ENCODE measurements around the gene KCNJ16.

The KCNJ16 gene

GRCh38 chr17:70132505-70132904 is 57.5 kb downstream of the KCNJ16 start:
- DNase-seq, result no peak

DNA sequence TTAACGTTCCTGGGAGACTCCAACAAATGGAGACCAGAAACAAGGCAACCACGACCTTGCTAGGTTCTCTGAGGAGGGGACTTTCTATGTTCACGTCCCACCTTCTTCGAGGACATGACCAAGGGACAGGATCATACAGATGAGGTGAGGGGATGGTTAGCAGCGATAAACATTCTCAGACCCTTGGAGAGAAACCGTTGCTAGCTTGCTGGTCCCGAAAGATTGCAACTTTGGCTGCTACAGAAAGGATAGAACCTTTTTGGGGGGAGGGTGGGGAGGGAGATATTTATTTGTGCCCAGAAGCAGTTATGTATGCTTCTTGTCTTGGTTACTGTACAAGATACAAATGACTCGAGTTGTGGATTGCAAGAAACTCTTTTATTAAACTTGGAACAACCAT is 59.0 kb downstream of the KCNJ16 start:
- no peak for DNase-seq

DNA sequence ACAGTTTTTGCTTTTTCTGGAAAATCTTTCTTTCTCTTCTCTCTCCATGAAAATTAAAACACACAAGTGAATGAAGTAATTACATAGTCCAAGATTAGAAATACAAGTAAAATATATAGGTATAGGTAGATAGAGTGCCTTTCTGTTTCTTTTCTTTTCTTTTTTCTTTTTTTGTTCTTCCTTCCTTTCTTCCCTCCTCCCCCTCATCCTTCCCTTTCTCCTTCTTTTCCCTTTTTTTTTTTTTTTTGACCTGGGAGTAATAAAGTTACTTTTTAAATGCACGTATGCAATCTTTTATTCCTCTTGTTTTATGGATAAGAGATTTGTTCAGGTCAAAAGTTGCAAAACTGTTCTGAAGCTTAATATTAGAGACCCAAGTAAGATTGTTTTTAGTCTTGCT is 59.8 kb downstream of the KCNJ16 start:
- no peak for DNase-seq

- no peak for DNase-seq
Measured at GRCh38 chr17:70136131-70136530, 61.1 kb downstream of the KCNJ16 start.

DNA sequence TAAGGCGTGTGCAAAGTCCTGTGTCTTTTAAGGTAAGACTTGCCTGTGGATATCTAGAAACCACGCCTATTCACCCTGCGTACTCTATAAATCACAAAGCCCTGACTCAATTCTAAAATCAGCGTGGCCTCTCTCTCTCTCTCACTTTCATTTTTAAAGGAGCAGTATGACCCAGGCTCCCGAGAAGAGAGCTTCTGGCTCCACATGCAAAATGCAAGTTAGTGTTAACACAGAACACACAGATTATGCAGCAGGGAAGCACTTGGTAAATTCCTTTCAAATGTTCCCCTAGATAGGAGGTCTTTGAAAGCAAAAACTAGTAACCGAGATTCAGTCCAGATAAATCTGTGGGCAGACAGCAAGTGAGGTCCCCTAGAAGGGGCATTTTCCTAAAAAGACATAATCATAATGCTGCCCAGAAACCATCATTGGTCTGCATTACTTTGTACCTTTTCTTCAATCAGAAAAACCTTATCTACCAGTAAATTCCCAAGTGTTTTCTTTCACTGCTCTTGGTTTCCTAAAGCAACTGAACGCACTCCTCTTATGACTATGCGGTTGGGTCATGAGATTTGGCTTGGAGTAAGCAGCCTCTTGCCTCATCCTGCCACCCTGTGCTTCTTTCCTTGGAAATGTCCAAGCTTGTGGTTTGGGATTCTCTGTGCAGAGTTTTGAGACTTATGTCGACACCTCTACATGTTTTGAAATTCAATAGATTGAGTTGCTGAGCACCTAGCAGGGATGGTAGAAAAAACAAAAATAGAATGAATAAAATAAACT is 62.6 kb downstream of the KCNJ16 start:
- DNase-seq, result no peak

DNA sequence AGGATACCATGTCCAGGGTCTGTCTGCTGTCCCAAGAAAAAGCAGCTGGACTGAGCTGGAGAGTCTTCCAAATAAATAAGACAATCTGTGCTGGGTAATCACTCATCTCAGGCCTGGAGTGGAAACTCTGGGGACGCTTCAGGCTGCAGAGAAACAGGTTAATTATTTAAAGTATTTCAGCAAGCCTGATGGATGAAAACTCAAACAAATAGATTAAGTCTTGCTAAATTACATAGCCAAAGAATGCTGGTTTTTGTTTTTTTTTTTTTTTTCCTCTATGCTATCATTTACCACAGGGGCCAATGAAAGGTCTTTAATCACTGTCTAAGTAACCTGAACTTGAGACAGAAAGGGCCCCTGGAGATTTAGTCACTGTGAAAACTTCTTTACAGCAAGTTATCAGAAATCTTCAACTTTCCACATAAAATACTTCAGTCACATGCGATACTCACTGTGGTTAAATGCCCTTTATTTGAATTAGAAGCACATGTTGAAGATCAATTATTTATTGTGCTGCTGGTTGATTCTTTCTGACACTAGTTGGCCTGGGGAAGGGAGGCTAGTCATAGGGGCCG is 63.4 kb downstream of the KCNJ16 start:
- DNase-seq, result no peak

- DNase-seq, result no peak
Measured at GRCh38 chr17:70139449-70139993, 64.5 kb downstream of the KCNJ16 start.

DNA sequence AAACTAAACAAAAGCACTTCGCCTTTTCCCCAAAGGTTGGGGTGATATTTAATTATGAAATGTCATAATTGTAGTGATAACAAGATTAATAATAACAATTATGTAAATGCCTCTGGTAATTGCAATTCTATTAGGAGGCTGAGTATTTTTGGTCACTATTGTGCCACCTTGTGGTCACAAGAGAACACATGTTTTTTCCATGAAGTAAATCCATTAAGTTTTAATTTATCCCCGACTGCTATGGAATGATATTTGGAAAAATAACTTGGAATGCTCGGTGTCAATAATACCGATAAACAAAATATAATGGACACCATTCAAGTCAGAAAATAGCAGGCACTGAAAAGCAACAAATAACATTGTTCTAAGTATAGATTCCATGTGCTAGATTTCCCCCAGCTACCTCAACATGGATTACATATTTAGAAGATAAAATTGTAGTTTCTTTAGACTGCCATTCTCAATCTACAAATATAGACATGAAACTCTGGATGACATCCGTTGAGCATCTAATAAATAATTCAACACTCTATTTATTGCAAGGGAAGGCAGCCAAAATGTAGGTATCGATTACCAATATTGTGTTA is 69.3 kb downstream of the KCNJ16 start:
- no peak for DNase-seq

DNA sequence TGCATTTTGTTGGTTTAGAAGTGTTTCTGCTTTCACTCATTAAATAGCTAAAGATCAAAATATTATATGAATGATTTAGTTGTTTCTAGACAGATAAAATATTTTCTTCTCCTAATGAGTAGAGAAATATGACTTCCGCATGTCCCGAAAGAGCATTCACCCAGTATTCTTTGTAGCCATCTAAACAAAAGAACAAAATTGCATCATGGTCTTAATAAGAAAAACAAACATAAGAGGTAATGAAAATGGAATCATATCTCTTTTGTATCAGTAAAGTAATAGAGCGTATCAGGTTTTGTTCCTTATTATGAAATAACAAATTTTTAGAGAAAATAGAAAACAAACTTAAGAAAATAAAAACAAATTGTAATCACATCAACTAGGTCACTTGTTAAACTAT is 78.2 kb downstream of the KCNJ16 start:
- DNase-seq, result no peak

GRCh38 chr17:70157151-70157550 is 82.1 kb downstream of the KCNJ16 start:
- no peak for DNase-seq

DNA sequence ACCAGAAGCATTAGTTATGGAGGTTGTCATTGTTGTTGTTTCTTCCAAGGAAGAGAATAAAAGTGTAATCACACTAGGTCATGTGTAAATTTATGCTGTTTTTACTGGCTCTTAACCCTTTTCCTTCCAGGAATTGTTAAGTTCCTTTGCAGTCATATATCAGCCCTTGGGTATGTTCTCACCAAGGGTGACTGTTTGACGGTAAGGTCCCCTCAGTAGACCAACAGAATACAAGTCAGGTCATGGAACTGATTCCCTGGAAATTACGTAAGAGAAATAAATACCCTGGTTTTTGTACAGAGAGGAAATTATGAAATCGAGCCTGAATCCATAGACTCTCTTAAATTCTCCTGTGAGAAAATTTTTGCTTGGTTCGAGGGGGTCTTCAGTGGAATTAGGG is 83.2 kb downstream of the KCNJ16 start:
- DNase-seq, result no peak

- DNase-seq, result no peak
Measured at GRCh38 chr17:70158591-70158990, 83.6 kb downstream of the KCNJ16 start.

DNA sequence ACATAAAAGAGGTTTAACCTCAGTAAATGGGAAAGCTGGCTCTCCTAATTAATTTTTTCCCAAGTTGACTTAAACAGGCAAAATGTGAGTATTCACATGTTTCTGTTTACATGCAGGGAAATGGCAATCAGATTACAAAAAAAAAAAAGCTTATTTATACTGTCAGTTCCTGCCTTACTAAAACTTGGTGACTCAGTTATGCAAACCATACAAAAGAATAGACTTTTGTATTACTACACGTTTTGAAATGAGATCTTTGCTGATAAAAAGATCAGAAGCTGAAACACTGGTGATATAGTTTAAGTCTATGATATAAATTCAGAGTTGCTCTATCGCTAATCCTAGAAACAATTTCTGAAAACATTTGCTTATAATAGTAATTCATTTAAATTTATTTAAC is 85.0 kb downstream of the KCNJ16 start:
- no peak for DNase-seq

DNA sequence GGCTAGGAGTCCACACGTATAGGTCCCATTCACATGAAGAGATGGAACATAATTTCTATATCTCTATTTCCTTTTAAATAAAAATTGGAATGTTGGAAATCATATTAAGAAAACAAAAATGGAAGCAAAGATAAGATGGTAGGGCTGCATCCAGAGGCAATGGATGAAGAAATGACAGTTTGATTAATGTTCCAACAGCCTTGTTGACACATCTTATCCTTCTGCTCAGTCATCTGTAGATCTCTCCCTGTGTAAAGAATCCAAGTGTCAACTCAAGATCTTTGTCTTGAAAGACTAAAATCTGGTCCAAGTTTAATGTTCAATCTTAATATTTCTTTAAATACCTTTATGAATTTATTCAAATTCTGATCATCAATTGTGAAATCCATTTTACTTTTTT is 86.5 kb downstream of the KCNJ16 start:
- no peak for DNase-seq

- no peak for DNase-seq
Measured at GRCh38 chr17:70165383-70165782, 90.4 kb downstream of the KCNJ16 start.

GRCh38 chr17:70166615-70167014 is 91.6 kb downstream of the KCNJ16 start:
- no peak for DNase-seq

DNA sequence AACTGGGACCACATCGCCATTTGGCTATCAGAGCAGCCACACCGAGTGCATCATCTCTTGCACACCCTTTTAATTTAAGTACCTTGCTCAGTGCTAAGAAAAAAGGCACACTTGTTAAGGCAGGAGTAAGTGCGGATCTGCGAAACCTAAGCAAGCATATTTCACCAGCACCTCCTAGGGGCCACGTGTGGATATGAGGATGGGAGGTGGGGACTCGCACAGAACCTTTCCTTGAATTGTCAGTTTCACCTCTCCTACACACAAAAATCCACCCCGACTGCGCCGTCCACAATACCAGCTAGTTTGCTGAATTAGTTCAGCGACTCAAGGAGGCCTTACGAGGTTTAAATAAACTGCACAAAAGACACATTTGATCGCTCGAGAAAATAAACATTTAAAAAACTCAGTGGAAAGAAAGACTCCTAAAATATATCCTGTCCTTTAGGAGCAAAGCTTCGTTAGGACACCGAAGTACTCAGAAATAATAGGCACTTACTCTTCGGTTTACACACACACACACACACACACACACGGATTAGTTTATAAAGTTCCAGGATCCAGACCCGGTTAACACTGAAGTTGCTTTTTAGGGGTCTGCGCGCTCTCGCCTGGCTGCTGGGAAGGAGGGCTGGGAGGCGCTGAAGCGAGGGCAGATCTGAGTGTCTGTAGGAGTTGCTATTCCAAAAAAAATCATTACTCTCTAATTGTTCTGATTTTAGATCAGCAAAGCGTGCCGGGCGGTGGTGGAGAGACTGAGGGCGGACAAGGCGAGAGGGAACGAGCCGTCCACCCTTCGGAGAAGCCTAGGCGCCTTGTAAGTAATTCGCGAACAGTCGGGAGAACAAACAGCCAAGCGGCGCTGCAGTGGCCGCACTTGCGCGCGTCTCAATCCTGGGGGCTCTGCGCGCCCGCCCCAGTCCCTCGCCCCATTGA is 93.3 kb downstream of the KCNJ16 start:
- no peak for DNase-seq

GRCh38 chr17:70168977-70169708 is 94.1 kb downstream of the KCNJ16 start, which contains the start of gene KCNJ2:
Gene KCNJ2, plus strand, starts transcription at chr17:70169532. Its CDS starts 5,508 bp downstream, at chr17:70175040.
- DNase-seq, result no peak

GRCh38 chr17:70169709-70170597 is 94.9 kb downstream of the KCNJ16 start:
- no peak for DNase-seq

- DNase-seq, result no peak
Measured at GRCh38 chr17:70171159-70171558, 96.1 kb downstream of the KCNJ16 start.

GRCh38 chr17:70172449-70172848 is 97.4 kb downstream of the KCNJ16 start:
- DNase-seq, result no peak

Measured in effector CD8-positive, alpha-beta T cell (primary cell).